K562 (cell line): ENCODE measurements around the gene CNOT2. TPM values are rescaled to one million over a fixed set of nuclear protein-coding genes. Genes with fewer than 3 reads are reported as not detected.

ENCODE experiments used
- ATAC-seq: fragments of 200-7000 bp; cut with Tn5 transposase; 3 replicates; pipeline ENCODE4 v1.9.1; 2020; ENCODE audit warnings: moderate library complexity
- BruUV-seq: library from RNA; stranded (reverse); fragments of 400-500 nt; replicated peaks from 2 replicates; lab custom pipeline; 2021; lab: Mats Ljungman, UMichigan
- CTCF ChIA-PET: fragments of 300-600 bp; formaldehyde crosslinking; extraction: SDS; loops from one replicate; lab custom pipeline; 2021; ENCODE audit warnings: low intra/inter-chr PET ratio; lab: Yijun Ruan, JAX
- POLR2A ChIA-PET: fragments of 300-600, 350-650 bp; sonication (Branson Sonifier 250); formaldehyde crosslinking; extraction: SDS; loops from one replicate; lab custom pipeline; 2021; ENCODE audit warnings: antibody characterized with exemption, inconsistent platforms; lab: Yijun Ruan, JAX
- DNase-seq, 4 experiments: peaks; one replicate each; pipeline versions ENCODE4 v3.0.0 to v3.0.0-alpha.2; 2011 to 2018; ENCODE audit warnings: low spot score in 3 of 4, mixed read lengths in 3 of 4; ENCODE audit errors: extremely low read depth in 1 of 4
- FAIRE-seq: peaks from 2 replicates; lab custom pipeline; 2011; peaks lifted over from hg19 to GRCh38; lab: Jason Lieb, UNC
- H2AFZ ChIP-seq: 2 replicates; pipeline ENCODE4 v1.6.0; 2011; ENCODE audit warnings: low read depth, low read length, control low read depth, inconsistent platforms
- H3K27ac ChIP-seq: fragments of 200-600 bp; 3 replicates; pipeline ENCODE4 v1.8.0; 2011; ENCODE audit warnings: low read depth, mild to moderate bottlenecking, control low read depth, inconsistent platforms, low read length, moderate library complexity, mixed read lengths; ENCODE audit errors: extremely low read depth
- H3K27me3 ChIP-seq, 2 experiments: fragments of 300-600 bp in 1 of 2; 2 replicates in 1 of 2; 3 replicates in 1 of 2; pipeline versions ENCODE4 v1.6.0 to v1.8.0; 2011; ENCODE audit warnings: inconsistent platforms in 2 of 2, low read length in 2 of 2, mild to moderate bottlenecking in 1 of 2, mixed read lengths in 1 of 2, moderate library complexity in 1 of 2; ENCODE audit not compliant: control insufficient read depth in 2 of 2, insufficient read depth in 2 of 2
- H3K36me3 ChIP-seq: fragments of 300-600 bp; 3 replicates; pipeline ENCODE4 v1.8.0; 2011; ENCODE audit warnings: mild to moderate bottlenecking, low read length, inconsistent platforms; ENCODE audit not compliant: control insufficient read depth, insufficient read depth
- H3K4me1 ChIP-seq, 2 experiments: fragments of 200-600 bp in 1 of 2; replicated peaks in 1 of 2; 2 replicates in 1 of 2; 3 replicates in 1 of 2; pipeline versions ENCODE4 v1.5.1 to v1.8.0; 2011; ENCODE audit warnings: inconsistent platforms in 2 of 2, low read length in 2 of 2, mild to moderate bottlenecking in 1 of 2, mixed read lengths in 1 of 2, moderate library complexity in 1 of 2; ENCODE audit not compliant: control insufficient read depth in 2 of 2, insufficient read depth in 2 of 2
- H3K4me2 ChIP-seq: 2 replicates; pipeline ENCODE4 v1.6.1; 2011; ENCODE audit warnings: low read length, control low read depth, inconsistent platforms, mixed read lengths; ENCODE audit not compliant: insufficient read depth
- H3K4me3 ChIP-seq: fragments of 200-600 bp; sonication (generic), shearing (Covaris generic); 2 replicates; pipeline ENCODE4 v1.5.1; 2016; ENCODE audit warnings: control low read depth, inconsistent platforms
- H3K79me2 ChIP-seq: fragments of 200-600 bp; 3 replicates; pipeline ENCODE4 v1.8.0; 2011; ENCODE audit warnings: low read length, inconsistent platforms; ENCODE audit not compliant: control insufficient read depth, insufficient read depth
- H3K9ac ChIP-seq, 2 experiments: 2 replicates each; pipeline versions ENCODE4 v1.6.0 to v1.6.1; 2011; ENCODE audit warnings: low read depth in 2 of 2, low read length in 2 of 2, control low read depth in 1 of 2, inconsistent platforms in 1 of 2, mild to moderate bottlenecking in 1 of 2, mixed read lengths in 1 of 2; ENCODE audit not compliant: insufficient read depth in 1 of 2
- H3K9me1 ChIP-seq: one replicate; pipeline ENCODE4 v1.6.0; 2011; ENCODE audit warnings: inconsistent platforms, mild to moderate bottlenecking, low read length, moderate library complexity; ENCODE audit not compliant: control insufficient read depth, insufficient read depth
- H3K9me3 ChIP-seq: replicated peaks from 2 replicates; pipeline ENCODE4 v1.5.1; 2011; ENCODE audit warnings: low read depth, low read length, inconsistent platforms; ENCODE audit not compliant: control insufficient read depth, insufficient read depth
- H4K20me1 ChIP-seq: replicated peaks from 2 replicates; pipeline ENCODE4 v1.6.1; 2011; ENCODE audit warnings: low read length, inconsistent platforms, mixed read lengths; ENCODE audit not compliant: control insufficient read depth, insufficient read depth
- GTF2E2 ChIP-seq: fragments of 200-800 bp; sonication (Bioruptor generic); IDR thresholded peaks from 2 replicates; pipeline ENCODE4 v1.6.1; 2016; ENCODE audit warnings: missing genetic modification characterization, missing compliant biosample characterization
- SLC30A9 ChIP-seq: fragments of 250-450 bp; sonication (Bioruptor Pico); IDR thresholded peaks from 2 replicates; pipeline ENCODE4 v1.8.0; 2022; ENCODE audit warnings: mild to moderate bottlenecking, moderate library complexity
- ZNF253 ChIP-seq: fragments of 250-450 bp; sonication (Bioruptor Pico); conservative IDR thresholded peaks from 2 replicates; pipeline ENCODE4 v1.6.1; 2021; ENCODE audit warnings: mild to moderate bottlenecking
- WGBS: fragments of 100-300 bp; shearing (Covaris generic); methylation state at CpG from one replicate; pipeline ENCODE4 v1.1.6; 2016; ENCODE audit warnings: low coverage, mixed read lengths; ENCODE audit not compliant: insufficient coverage; ENCODE audit errors: missing lambda C conversion rate; 5-methylcytosine and 5-hydroxymethylcytosine counted together
- in situ Hi-C: fragments of 300-500 bp; cut with MboI; formaldehyde crosslinking; loops from 4 replicates; pipeline ENCODE4 v1.15.0; 2018; ENCODE audit warnings: inconsistent platforms, mixed read lengths
- intact Hi-C: fragments of 100-400 bp; cut with micrococcal nuclease; formaldehyde crosslinking; loops from 2 replicates; pipeline ENCODE4 v1.14.2; 2022
- polyA plus RNA-seq, 8 experiments: library from polyadenylated mRNA; depleted of rRNA in 4 of 8; stranded (reverse) in 5 of 8; unstranded in 3 of 8; fragments of >200 nt; fragmentation: Nextera tagmentation in 2 of 8; fragmentation: Illumina TruSeq in 1 of 8; extraction: Ambion mirVana in 2 of 8; extraction: Trizol in 1 of 8; gene quantifications; 2 replicates each; pipeline versions ENCODE4 v1.2.1 to v1.2.3, GENCODE V29; 2011 to 2014; ENCODE audit warnings: inconsistent platforms in 1 of 8, missing spikeins in 1 of 8
- total RNA-seq, 7 experiments: library from RNA; depleted of rRNA in 6 of 7; stranded (reverse); fragments of >200 nt in 6 of 7; fragmentation: Illumina TruSeq in 2 of 7; extraction: Trizol in 2 of 7; gene quantifications; 2 replicates each; pipeline versions ENCODE4 v1.2.1 to v1.2.3, GENCODE V29; 2011 to 2021; ENCODE audit warnings: low replicate concordance in 1 of 7
- TF ChIP-seq, protein P1 (sequence below): fragments of 450-650 bp; IDR thresholded peaks from 2 replicates; pipeline ENCODE4 v1.6.1; 2018; ENCODE audit not compliant: partially characterized antibody
- TF ChIP-seq, protein P2 (sequence below): IDR thresholded peaks from 2 replicates; pipeline ENCODE4 v1.6.1; 2016; ENCODE audit warnings: missing genetic modification characterization, missing compliant biosample characterization

The CNOT2 gene
- total and polyA plus RNA-seq, 9 of the 15 experiments (the other 6 are each of a cell fraction or from before 2014, with no cell fraction given): 43.6 to 119 (median 84.4) TPM

DNA sequence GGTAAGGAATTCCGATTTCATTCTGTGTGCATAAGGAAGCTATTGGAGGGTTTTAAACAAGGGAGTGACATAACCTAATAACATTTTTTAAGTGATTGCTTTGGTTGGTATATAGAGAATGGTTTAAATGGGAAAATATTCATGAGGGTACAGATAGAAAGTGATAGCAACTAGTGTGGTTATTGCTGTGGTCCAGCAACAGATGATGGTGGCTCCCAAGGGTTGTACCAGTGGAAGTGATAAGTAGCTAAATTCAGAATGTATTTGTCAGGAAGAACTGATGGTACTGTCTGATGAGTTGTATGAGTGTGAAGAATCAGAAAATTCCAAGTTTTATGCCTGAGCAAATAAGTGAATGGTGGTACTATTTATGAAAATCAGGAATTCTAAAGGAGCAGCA is 2.6 kb upstream of the CNOT2 start:
- 92% methylated on average over 1 of the region's 1 CpG for WGBS
- no peak overlapping the region for H3K9ac ChIP-seq
- in situ Hi-C loops (no loop called here), intact Hi-C loops (loop anchor here (10.0 kb wide), 1 partner anchor 124 kb away; the partner anchor contains the start of gene KCNMB4)
- H3K36me3 ChIP-seq: peaks cover 30% of the 10 kb centered on the region; the same call in 2 of the 3 replicates
- POLR2A ChIA-PET: interaction anchor here (0.7 to 1.2 kb wide), 2 partner anchors 11 to 135 kb away, joined by 3 read pairs; no protein-coding TSS in a partner anchor
- no TSS peak for BruUV-seq
- FAIRE-seq (no peak), DNase-seq (no peak), ATAC-seq (no peak)
- H3K4me2 ChIP-seq: no peak overlapping the region
- H2AFZ ChIP-seq: no peak overlapping the region
- H3K4me3 ChIP-seq: no peak overlapping the region
- no peaks in the 10 kb centered on the region for H3K9me1 ChIP-seq
- H3K79me2 ChIP-seq: peaks cover 55% of the 10 kb centered on the region
- CTCF ChIA-PET: no interaction called here
- 0 out of 2 replicates have a peak, but pooled peaks cover 5% of the 10 kb centered on the region for H4K20me1 ChIP-seq
- no peak overlapping the region for H3K27ac ChIP-seq
- no peaks in the 10 kb centered on the region for H3K27me3 ChIP-seq
- H3K9me3 ChIP-seq: no peaks in the 10 kb centered on the region
- H3K4me1 ChIP-seq: peaks cover 6 to 13% of the 10 kb centered on the region in 2 experiments; a peak in 4 of 5 replicates
- TF ChIP-seq ZNF253 (CRISPR knock-in tag) (no peak), GTF2E2 (tag) (peak; percentile 42; the same call in 1 of the 2 replicates)

DNA sequence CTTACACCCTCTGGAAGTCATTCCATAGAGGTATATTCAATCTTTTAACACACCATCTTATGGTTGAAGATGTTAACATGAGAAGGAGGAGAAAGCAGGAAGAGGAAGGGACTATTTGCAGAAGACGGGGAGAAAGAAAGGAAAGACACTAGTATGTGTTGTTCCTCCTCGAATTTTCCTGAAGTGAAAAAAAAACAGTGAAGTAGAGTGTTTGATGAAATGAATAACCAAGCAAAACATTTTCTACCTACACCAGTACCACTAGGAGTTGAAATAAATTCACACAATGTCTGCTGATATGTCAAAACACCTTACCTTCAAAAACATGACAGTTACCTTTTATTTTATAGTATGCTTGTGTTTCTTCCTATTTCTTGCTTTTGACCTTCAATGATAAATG is 1.4 kb upstream of the CNOT2 start:
- CTCF ChIA-PET: no interaction called here
- in situ Hi-C loops: no loop called here

More for the DNA sequence above, 1.4 kb upstream of the CNOT2 start:
- 0 out of 2 replicates have a peak, but pooled peaks cover 8% of the 10 kb centered on the region for H4K20me1 ChIP-seq
- TSS peak; percentile 44 for BruUV-seq
- ATAC-seq: no peak
- peak overlapping the region; percentile 87 for H3K4me3 ChIP-seq
- H3K9me1 ChIP-seq: no peaks in the 10 kb centered on the region
- peaks cover 67% of the 10 kb centered on the region for H3K79me2 ChIP-seq
- no peaks in the 10 kb centered on the region for H3K9me3 ChIP-seq
- 19% methylated on average over 2 of the region's 2 CpGs for whole genome bisulfite sequencing
- no peaks in the 10 kb centered on the region for H3K27me3 ChIP-seq
- H3K36me3 ChIP-seq: peaks cover 39% of the 10 kb centered on the region
- H3K27ac ChIP-seq: peak overlapping the region; percentile 100
- H3K9ac ChIP-seq: peak overlapping the region in 1 of 2 experiments; percentile 95; a peak in 3 of 4 replicates
- peak; percentile 35 for FAIRE-seq
- intact Hi-C loops: loop anchor here (10.0 kb wide), 1 partner anchor 123 kb away; the partner anchor contains the start of gene KCNMB4
- TF ChIP-seq, protein P1, sequence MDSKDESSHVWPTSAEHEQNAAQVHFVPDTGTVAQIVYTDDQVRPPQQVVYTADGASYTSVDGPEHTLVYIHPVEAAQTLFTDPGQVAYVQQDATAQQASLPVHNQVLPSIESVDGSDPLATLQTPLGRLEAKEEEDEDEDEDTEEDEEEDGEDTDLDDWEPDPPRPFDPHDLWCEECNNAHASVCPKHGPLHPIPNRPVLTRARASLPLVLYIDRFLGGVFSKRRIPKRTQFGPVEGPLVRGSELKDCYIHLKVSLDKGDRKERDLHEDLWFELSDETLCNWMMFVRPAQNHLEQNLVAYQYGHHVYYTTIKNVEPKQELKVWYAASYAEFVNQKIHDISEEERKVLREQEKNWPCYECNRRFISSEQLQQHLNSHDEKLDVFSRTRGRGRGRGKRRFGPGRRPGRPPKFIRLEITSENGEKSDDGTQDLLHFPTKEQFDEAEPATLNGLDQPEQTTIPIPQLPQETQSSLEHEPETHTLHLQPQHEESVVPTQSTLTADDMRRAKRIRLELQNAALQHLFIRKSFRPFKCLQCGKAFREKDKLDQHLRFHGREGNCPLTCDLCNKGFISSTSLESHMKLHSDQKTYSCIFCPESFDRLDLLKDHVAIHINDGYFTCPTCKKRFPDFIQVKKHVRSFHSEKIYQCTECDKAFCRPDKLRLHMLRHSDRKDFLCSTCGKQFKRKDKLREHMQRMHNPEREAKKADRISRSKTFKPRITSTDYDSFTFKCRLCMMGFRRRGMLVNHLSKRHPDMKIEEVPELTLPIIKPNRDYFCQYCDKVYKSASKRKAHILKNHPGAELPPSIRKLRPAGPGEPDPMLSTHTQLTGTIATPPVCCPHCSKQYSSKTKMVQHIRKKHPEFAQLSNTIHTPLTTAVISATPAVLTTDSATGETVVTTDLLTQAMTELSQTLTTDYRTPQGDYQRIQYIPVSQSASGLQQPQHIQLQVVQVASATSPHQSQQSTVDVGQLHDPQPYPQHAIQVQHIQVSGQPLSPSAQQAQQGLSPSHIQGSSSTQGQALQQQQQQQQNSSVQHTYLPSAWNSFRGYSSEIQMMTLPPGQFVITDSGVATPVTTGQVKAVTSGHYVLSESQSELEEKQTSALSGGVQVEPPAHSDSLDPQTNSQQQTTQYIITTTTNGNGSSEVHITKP: peak; percentile 55
- TF ChIP-seq, protein P2, sequence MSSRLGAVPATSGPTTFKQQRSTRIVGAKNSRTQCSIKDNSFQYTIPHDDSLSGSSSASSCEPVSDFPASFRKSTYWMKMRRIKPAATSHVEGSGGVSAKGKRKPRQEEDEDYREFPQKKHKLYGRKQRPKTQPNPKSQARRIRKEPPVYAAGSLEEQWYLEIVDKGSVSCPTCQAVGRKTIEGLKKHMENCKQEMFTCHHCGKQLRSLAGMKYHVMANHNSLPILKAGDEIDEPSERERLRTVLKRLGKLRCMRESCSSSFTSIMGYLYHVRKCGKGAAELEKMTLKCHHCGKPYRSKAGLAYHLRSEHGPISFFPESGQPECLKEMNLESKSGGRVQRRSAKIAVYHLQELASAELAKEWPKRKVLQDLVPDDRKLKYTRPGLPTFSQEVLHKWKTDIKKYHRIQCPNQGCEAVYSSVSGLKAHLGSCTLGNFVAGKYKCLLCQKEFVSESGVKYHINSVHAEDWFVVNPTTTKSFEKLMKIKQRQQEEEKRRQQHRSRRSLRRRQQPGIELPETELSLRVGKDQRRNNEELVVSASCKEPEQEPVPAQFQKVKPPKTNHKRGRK: peak; percentile 46
- TF ChIP-seq SLC30A9 (CRISPR knock-in tag): no peak
- TF ChIP-seq, all 486 proteins: peak for 2
- POLR2A ChIA-PET: interaction anchor here (0.9 kb wide), 1 partner anchor 27 kb away, joined by 3 read pairs; no protein-coding TSS in a partner anchor
- H3K4me2 ChIP-seq: peak overlapping the region; percentile 90
- H3K4me1 ChIP-seq: peaks cover 6 to 14% of the 10 kb centered on the region in 2 experiments; a peak in 4 of 5 replicates
- DNase-seq: no peak
- no peak overlapping the region; the same call in 1 of the 2 replicates for H2AFZ ChIP-seq
